ENCODE measurements around the gene KCNF1.

GRCh38 chr2:10897956-10898355, 13.8 kb upstream of the KCNF1 start:
- TF ChIP-seq YY1 (IDR thresholded peaks at IDR 0.05; ENCODE audit: low read depth, low read length) (no peak), CTCF (IDR thresholded peaks at IDR 0.05; ENCODE audit: control extremely low read depth in 1 of 3, insufficient read depth in 1 of 3, low read depth in 1 of 3, low read length in 3 of 3) (no peak), SUZ12 (IDR thresholded peaks at IDR 0.05; ENCODE audit: low read length) (no peak), JUND (IDR thresholded peaks at IDR 0.05; ENCODE audit: low read length) (no peak), EZH2 (IDR thresholded peaks at IDR 0.05; ENCODE audit: low read depth, low read length, severe bottlenecking) (no peak), POLR2A (IDR thresholded peaks at IDR 0.05; ENCODE audit: control extremely low read depth in 1 of 2, low read depth in 2 of 2, low read length in 2 of 2) (no peak), TEAD4 (IDR thresholded peaks at IDR 0.05; ENCODE audit: low read depth, low read length) (no peak), TAF1 (IDR thresholded peaks at IDR 0.05; ENCODE audit: low read depth, low read length) (no peak)
